ENCODE results near the gene CABP4. TPM values are rescaled to one million over a fixed set of nuclear protein-coding genes. Genes with fewer than 3 reads are reported as not detected.

Gene CABP4
- total RNA-seq, 1 donor from 2014 or later, result 3.2 TPM

- no peaks in the 10 kb centered on the region for H3K9me3 ChIP-seq
Observed at GRCh38 chr11:67498544-67498972, 43.4 kb downstream of the CABP4 start.

GRCh38 chr11:67499808-67500483 lies 44.8 kb downstream of the CABP4 start:
- H3K4me3 ChIP-seq, result no peak overlapping the region
- H3K27ac ChIP-seq, result no peak overlapping the region
- no peak for DNase-seq
- H3K4me1 ChIP-seq, result peaks cover 8% of the 10 kb centered on the region
- no peaks in the 10 kb centered on the region for H3K9me3 ChIP-seq
- ATAC-seq, result no peak
- no peak for TF ChIP-seq CTCF (IDR thresholded peaks at IDR 0.05)
- H3K36me3 ChIP-seq, result peaks cover 20% of the 10 kb centered on the region
- no peaks in the 10 kb centered on the region for H3K27me3 ChIP-seq
- intact Hi-C loops (cut with DNase I), result loop anchor here (10.0 kb wide), 1 partner anchor 95 kb away; the partner anchor contains the start of genes PPP1CA and TBC1D10C

More at GRCh38 chr11:67498544-67498972, 43.4 kb downstream of the CABP4 start:
- Histone ChIP-seq H3K4me3 (no peak overlapping the region), H3K4me1 (peaks cover 3% of the 10 kb centered on the region), H3K27ac (no peak overlapping the region), H3K36me3 (peaks cover 22% of the 10 kb centered on the region), H3K27me3 (no peaks in the 10 kb centered on the region)
- ATAC-seq (peak; percentile 7), DNase-seq (no peak)
- TF ChIP-seq CTCF (IDR thresholded peaks at IDR 0.05), result no peak
- intact Hi-C loops (cut with DNase I), result no loop called here

GRCh38 chr11:67500484-67500821 lies 45.3 kb downstream of the CABP4 start:
- Histone ChIP-seq H3K27ac (no peak overlapping the region), H3K4me1 (peaks cover 9% of the 10 kb centered on the region), H3K4me3 (no peak overlapping the region), H3K9me3 (no peaks in the 10 kb centered on the region), H3K27me3 (no peaks in the 10 kb centered on the region), H3K36me3 (peaks cover 20% of the 10 kb centered on the region)
- no peak for DNase-seq
- TF ChIP-seq CTCF (IDR thresholded peaks at IDR 0.05), result no peak
- intact Hi-C loops (cut with DNase I), result loop anchor here (10.0 kb wide), 1 partner anchor 96 kb away; the partner anchor contains the start of genes PPP1CA and TBC1D10C
- no peak for ATAC-seq

- Histone ChIP-seq H3K4me3 (no peak overlapping the region), H3K9me3 (no peaks in the 10 kb centered on the region), H3K36me3 (peaks cover 16% of the 10 kb centered on the region), H3K27me3 (no peaks in the 10 kb centered on the region), H3K4me1 (peaks cover 15% of the 10 kb centered on the region), H3K27ac (no peak overlapping the region)
- no peak for DNase-seq
- TF ChIP-seq CTCF (IDR thresholded peaks at IDR 0.05), result no peak
- no peak for ATAC-seq
- intact Hi-C loops (cut with DNase I), result loop anchor here (10.0 kb wide), 1 partner anchor 96 kb away; the partner anchor contains the start of genes PPP1CA and TBC1D10C
Observed at GRCh38 chr11:67500831-67501715, 45.9 kb downstream of the CABP4 start.

DNA sequence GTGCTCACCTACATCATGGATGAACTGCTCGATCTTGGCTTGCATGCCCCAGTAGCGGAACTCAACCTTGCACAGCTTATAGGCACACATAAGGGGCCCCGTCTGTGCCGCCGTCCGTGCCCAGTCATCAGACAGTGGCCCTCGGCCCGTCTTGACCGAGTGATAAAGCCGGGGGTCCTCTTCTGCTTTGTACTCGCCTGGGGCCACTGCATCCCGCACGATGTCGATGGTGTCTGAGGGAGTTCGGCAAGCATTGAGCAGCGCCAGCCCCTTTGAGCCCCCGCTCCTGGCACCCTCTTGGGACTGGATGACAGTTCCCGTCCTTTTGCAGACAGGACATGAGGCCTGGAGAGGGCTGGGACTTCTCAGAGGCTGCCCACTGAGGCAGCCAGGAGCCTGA lies 46.7 kb downstream of the CABP4 start:
- TF ChIP-seq CTCF (IDR thresholded peaks at IDR 0.05), result no peak
- Histone ChIP-seq H3K4me1 (peaks cover 23% of the 10 kb centered on the region), H3K27me3 (no peaks in the 10 kb centered on the region), H3K36me3 (peaks cover 9% of the 10 kb centered on the region), H3K27ac (no peak overlapping the region), H3K9me3 (no peaks in the 10 kb centered on the region), H3K4me3 (no peak overlapping the region)
- intact Hi-C loops (cut with DNase I), result loop anchor here (10.0 kb wide), 1 partner anchor 97 kb away; the partner anchor contains the start of genes PPP1CA and TBC1D10C
- ATAC-seq (no peak), DNase-seq (no peak)
